BJ (cell line): ENCODE data around the gene COG6. TPM values are rescaled to one million over a fixed set of nuclear protein-coding genes. Genes with fewer than 3 reads are reported as not detected.

ENCODE experiments used
- CTCF ChIA-PET: fragments of 350-600 bp; formaldehyde crosslinking; extraction: SDS; loops from one replicate; lab custom pipeline; 2021; ENCODE audit warnings: antibody characterized with exemption, inconsistent platforms; lab: Yijun Ruan, JAX
- POLR2A ChIA-PET: fragments of 300-600 bp; sonication (Branson Sonifier 250); formaldehyde crosslinking; extraction: SDS; loops from one replicate; lab custom pipeline; 2021; ENCODE audit warnings: antibody characterized with exemption; lab: Charles Lee
- DNase-seq: peaks from one replicate; pipeline ENCODE4 v3.0.0-alpha.2; 2011; ENCODE audit warnings: low read depth
- H3K27me3 ChIP-seq: 2 replicates; pipeline ENCODE4 v1.6.0; 2011; ENCODE audit warnings: low read length; ENCODE audit not compliant: control insufficient read depth, insufficient read depth
- H3K36me3 ChIP-seq: 2 replicates; pipeline ENCODE4 v1.5.1; 2011; ENCODE audit warnings: low read length; ENCODE audit not compliant: control insufficient read depth, insufficient read depth
- H3K4me3 ChIP-seq: 2 replicates; pipeline ENCODE4 v1.5.1; 2011; ENCODE audit warnings: low read depth, mild to moderate bottlenecking, control low read depth, low read length
- polyA plus RNA-seq: library from polyadenylated mRNA; depleted of rRNA; stranded (reverse); fragments of >200 nt; gene quantifications from 2 replicates; pipeline ENCODE4 v1.2.3, GENCODE V29; 2011
- TF ChIP-seq, protein P1 (sequence below): IDR thresholded peaks from 2 replicates; pipeline ENCODE4 v1.5.1; 2011; ENCODE audit warnings: low read depth, mild to moderate bottlenecking, control low read depth, inconsistent platforms, low read length, moderate library complexity; ENCODE audit not compliant: insufficient read depth

Gene COG6
- polyA plus RNA-seq, 1 experiment = 14.4 TPM

DNA sequence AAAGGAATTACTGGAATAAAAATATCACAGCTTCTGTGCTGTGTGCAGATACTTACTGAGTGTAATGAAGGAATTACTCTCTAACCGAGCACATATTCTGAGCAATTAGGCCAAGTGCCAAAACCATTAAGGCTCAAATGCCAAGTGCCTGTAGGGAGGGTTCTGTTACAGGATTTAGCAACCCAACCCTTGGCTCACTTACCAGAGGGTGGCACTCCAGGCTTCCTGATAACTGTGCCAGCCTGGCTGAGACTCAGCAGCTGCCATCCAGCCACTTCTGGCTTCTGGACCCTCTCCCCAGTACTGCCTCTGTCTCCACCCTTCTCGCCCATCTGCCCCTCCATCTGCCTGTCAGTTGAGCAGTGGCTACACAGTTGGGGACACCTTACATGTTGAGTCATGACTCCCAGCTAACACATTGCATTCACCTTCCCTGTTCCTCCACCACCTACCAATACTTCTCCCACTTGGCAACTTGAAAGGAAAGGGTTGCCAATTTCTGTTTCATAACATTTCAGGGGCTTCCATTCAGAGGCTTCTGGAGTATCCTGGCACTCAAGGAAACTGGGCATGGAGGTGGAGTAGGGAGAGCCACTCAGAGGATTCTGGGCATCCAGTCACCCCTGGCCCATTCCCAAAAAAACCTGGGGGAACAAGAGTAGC, 110.5 kb downstream of the COG6 start:
- H3K4me3 ChIP-seq = no peak overlapping the region
- H3K27me3 ChIP-seq = no peaks in the 10 kb centered on the region
- ChIA-PET CTCF (interaction anchor here (0.7 to 4.4 kb wide), 10 partner anchors 10 to 1011 kb away, joined by 3 to 29 read pairs (median 5); no protein-coding TSS in a partner anchor), POLR2A (no interaction called here)
- TF ChIP-seq, protein P1, sequence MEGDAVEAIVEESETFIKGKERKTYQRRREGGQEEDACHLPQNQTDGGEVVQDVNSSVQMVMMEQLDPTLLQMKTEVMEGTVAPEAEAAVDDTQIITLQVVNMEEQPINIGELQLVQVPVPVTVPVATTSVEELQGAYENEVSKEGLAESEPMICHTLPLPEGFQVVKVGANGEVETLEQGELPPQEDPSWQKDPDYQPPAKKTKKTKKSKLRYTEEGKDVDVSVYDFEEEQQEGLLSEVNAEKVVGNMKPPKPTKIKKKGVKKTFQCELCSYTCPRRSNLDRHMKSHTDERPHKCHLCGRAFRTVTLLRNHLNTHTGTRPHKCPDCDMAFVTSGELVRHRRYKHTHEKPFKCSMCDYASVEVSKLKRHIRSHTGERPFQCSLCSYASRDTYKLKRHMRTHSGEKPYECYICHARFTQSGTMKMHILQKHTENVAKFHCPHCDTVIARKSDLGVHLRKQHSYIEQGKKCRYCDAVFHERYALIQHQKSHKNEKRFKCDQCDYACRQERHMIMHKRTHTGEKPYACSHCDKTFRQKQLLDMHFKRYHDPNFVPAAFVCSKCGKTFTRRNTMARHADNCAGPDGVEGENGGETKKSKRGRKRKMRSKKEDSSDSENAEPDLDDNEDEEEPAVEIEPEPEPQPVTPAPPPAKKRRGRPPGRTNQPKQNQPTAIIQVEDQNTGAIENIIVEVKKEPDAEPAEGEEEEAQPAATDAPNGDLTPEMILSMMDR = peak; percentile 18; the same call in 1 of the 2 replicates
- H3K36me3 ChIP-seq = no peaks in the 10 kb centered on the region
- DNase-seq = no peak

DNA sequence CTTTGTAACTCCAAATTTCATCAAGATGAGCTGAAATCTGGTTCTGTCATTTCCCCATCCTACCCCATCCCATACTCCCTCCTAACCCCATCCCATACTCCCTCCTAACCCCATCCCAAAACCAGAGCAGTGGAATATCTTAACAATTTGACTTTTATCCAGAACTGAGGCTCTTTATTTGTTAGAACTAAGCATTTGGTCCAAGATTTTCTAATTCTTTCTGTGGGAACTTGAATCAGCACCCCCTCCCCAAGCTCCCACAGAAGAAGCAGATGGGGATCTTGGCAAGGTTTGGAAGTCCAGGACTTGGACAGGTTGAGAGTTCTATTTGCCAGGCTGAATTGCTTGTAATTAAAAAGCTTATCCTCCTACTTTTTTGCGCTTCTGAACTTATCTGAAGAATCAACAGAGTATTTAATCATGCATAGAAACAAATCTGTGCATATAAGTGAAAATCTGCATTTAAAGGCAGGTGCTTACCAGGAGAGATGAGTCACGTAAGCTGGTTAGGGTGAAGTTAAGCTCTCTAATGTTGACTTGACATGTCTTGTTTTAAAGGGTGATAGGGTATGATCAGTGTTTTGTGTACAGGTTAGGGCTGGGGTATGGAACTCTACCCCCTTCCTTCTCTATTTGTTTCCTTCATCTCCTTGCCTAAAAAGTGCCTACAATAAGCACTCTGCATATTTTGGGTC, 111.1 kb downstream of the COG6 start:
- POLR2A ChIA-PET = no interaction called here
- DNase-seq = no peak
- H3K36me3 ChIP-seq = no peaks in the 10 kb centered on the region
- no peaks in the 10 kb centered on the region for H3K27me3 ChIP-seq
- no peak overlapping the region for H3K4me3 ChIP-seq
- TF ChIP-seq, protein P1 = no peak
- CTCF ChIA-PET = interaction anchor here (0.7 to 4.4 kb wide), 10 partner anchors 10 to 1011 kb away, joined by 3 to 29 read pairs (median 5); no protein-coding TSS in a partner anchor

DNA sequence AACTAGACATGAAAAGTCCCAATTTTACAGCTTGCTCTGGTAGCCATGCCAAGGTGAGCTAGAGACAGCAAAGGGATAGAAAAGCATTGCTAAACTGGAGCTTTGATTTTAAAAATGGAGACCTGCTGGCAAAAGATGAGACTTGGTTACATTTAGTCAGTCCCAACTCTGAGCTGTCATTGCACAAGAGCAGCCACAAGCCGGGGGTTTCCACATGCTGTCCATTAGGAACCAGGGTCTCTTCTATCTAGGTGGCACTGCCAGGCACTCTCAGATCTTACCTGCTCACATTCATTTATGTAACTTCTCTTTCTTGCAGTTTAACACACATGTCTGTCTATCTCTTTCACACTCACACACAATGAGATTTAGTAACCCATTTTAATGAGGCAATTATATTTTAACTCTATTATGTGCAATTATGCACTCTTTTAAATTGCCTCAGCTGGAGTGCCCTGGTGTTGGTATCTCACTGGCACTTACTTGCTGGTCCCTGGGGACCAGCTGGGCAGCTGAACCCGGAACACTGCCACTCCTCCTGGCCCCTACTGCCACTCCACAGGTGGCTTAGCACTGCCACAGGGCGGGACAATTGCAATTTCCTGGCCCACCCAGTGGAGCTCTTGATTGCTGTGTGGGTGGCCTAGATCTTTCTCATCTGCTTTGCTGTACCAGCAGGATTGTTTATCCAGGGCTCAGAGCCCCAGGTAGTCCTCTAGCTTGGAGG, 112.5 kb downstream of the COG6 start:
- POLR2A ChIA-PET = no interaction called here
- Histone ChIP-seq H3K27me3 (no peaks in the 10 kb centered on the region), H3K36me3 (no peaks in the 10 kb centered on the region), H3K4me3 (no peak overlapping the region)
- CTCF ChIA-PET = interaction anchor here (4.0 to 4.4 kb wide), 2 partner anchors 8 to 175 kb away, joined by 24 to 29 read pairs; no protein-coding TSS in a partner anchor
- TF ChIP-seq, protein P1 = no peak
- no peak for DNase-seq

DNA sequence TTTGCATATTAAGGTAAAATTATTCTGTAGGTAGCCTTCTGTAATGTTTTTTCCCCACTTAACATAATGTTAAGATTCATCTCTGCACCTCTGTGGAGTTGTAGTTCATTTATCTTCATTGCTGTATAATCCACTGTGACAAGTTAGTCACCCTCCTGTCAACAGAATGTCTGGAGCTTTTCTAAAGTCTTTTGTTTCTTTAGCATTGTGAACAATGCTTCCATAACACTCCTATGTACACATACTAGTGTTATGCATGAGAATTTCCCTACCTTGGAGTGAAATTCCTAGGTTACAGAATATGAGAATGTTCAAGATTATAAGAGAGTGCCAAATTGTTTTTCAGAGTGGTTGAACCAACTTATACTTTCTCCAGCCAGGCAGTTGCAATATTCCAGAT, 113.5 kb downstream of the COG6 start:
- no peak for DNase-seq
- ChIA-PET POLR2A (no interaction called here), CTCF (interaction anchor here (4.4 kb wide), 1 partner anchor 174 kb away, joined by 29 read pairs; no protein-coding TSS in a partner anchor)
- no peak overlapping the region for H3K4me3 ChIP-seq
- no peaks in the 10 kb centered on the region for H3K36me3 ChIP-seq
- TF ChIP-seq, protein P1 = no peak
- H3K27me3 ChIP-seq = no peaks in the 10 kb centered on the region
